ENCODE results near the gene NRXN2.

The NRXN2 gene

GRCh38 chr11:64611869-64612646 lies 110.9 kb downstream of the NRXN2 start:
- ChIA-PET CTCF (interaction anchor here (1.3 kb wide), 1 partner anchor 77 kb away, joined by 4 read pairs; no protein-coding TSS in a partner anchor), POLR2A (interaction anchor here (0.6 kb wide), 1 partner anchor 24 kb away, joined by 4 read pairs; no protein-coding TSS in a partner anchor)

GRCh38 chr11:64611176-64611575 lies 111.8 kb downstream of the NRXN2 start:
- no peaks in the 10 kb centered on the region for H3K4me1 ChIP-seq (ENCODE audit: control insufficient read depth, insufficient read depth, low read length)
- TF ChIP-seq YY2 (tag by site-specific recombination; IDR thresholded peaks at IDR 0.05) (no peak), ZFHX2 (tag by site-specific recombination; conservative IDR thresholded peaks at IDR 0.05) (peak; percentile 48; the same call in 1 of the 2 replicates)
- ChIA-PET POLR2A (interaction anchor here (0.5 kb wide), 1 partner anchor 146 kb away, joined by 3 read pairs; no protein-coding TSS in a partner anchor), CTCF (interaction anchor here (1.3 kb wide), 1 partner anchor 78 kb away, joined by 4 read pairs; no protein-coding TSS in a partner anchor)
- H3K9me3 ChIP-seq (ENCODE audit: control insufficient read depth, insufficient read depth, low read depth, low read length), result no peaks in the 10 kb centered on the region
- H3K4me3 ChIP-seq (ENCODE audit: low read depth, low read length), result no peak overlapping the region
- no peak overlapping the region for H3K27ac ChIP-seq (ENCODE audit: extremely low read depth, low read depth, low read length)
- no peaks in the 10 kb centered on the region for H3K36me3 ChIP-seq (ENCODE audit: control insufficient read depth in 2 of 2, insufficient read depth in 1 of 2, low read length in 2 of 2)

More at GRCh38 chr11:64611869-64612646, 110.9 kb downstream of the NRXN2 start:
- H3K4me1 ChIP-seq (ENCODE audit: control insufficient read depth, insufficient read depth, low read length), result no peaks in the 10 kb centered on the region
- 0 out of 2 replicates have a peak, but pooled peaks have one; percentile 11 for TF ChIP-seq ZFHX2 (tag by site-specific recombination; conservative IDR thresholded peaks at IDR 0.05)
- no peak for TF ChIP-seq GLI4 (tag by site-specific recombination; IDR thresholded peaks at IDR 0.05)
- 0 out of 2 replicates have a peak, but pooled peaks have one; percentile 6 for TF ChIP-seq EGR2 (tag by site-specific recombination; IDR thresholded peaks at IDR 0.05; ENCODE audit: low read depth)
- no peaks in the 10 kb centered on the region for H3K36me3 ChIP-seq (ENCODE audit: control insufficient read depth in 2 of 2, insufficient read depth in 1 of 2, low read length in 2 of 2)
- H3K4me3 ChIP-seq (ENCODE audit: low read depth, low read length), result no peak overlapping the region
- no peak overlapping the region for H3K27ac ChIP-seq (ENCODE audit: extremely low read depth, low read depth, low read length)
- no peaks in the 10 kb centered on the region for H3K9me3 ChIP-seq (ENCODE audit: control insufficient read depth, insufficient read depth, low read depth, low read length)

GRCh38 chr11:64610596-64610995 lies 112.4 kb downstream of the NRXN2 start:
- ChIA-PET POLR2A (no interaction called here), CTCF (interaction anchor here (0.8 to 1.3 kb wide), 2 partner anchors 41 to 78 kb away, joined by 4 read pairs; no protein-coding TSS in a partner anchor)
- Histone ChIP-seq H3K36me3 (ENCODE audit: control insufficient read depth in 2 of 2, insufficient read depth in 1 of 2, low read length in 2 of 2) (no peaks in the 10 kb centered on the region), H3K4me3 (ENCODE audit: low read depth, low read length) (no peak overlapping the region), H3K9me3 (ENCODE audit: control insufficient read depth, insufficient read depth, low read depth, low read length) (no peaks in the 10 kb centered on the region), H3K4me1 (ENCODE audit: control insufficient read depth, insufficient read depth, low read length) (no peaks in the 10 kb centered on the region), H3K27ac (ENCODE audit: extremely low read depth, low read depth, low read length) (no peak overlapping the region)
- TF ChIP-seq ZNF677 (tag by site-specific recombination; IDR thresholded peaks at IDR 0.05) (no peak), ZBTB17 (tag by site-specific recombination; IDR thresholded peaks at IDR 0.05) (no peak), ZNF558 (tag by site-specific recombination; IDR thresholded peaks at IDR 0.05) (no peak), HIC1 (tag by site-specific recombination; IDR thresholded peaks at IDR 0.05) (no peak), ZNF513 (tag by site-specific recombination; IDR thresholded peaks at IDR 0.05) (no peak), ZNF704 (tag by site-specific recombination; IDR thresholded peaks at IDR 0.05) (no peak), ZNF23 (tag by site-specific recombination; IDR thresholded peaks at IDR 0.05; ENCODE audit: borderline replicate concordance) (no peak), MYNN (tag by site-specific recombination; IDR thresholded peaks at IDR 0.05; ENCODE audit: borderline replicate concordance) (no peak), ZNF549 (tag by site-specific recombination; IDR thresholded peaks at IDR 0.05) (no peak), ZNF394 (tag by site-specific recombination; IDR thresholded peaks at IDR 0.05; ENCODE audit: borderline replicate concordance) (no peak)
